ENCODE measurements around the gene LMF1.

Gene LMF1

GRCh38 chr16:939311-939710 is 31.5 kb downstream of the LMF1 start:
- ChIA-PET CTCF (no interaction called here), POLR2A (no interaction called here)

GRCh38 chr16:938752-939151 is 32.0 kb downstream of the LMF1 start:
- ChIA-PET POLR2A (no interaction called here), CTCF (no interaction called here)
- no peak for DNase-seq (ENCODE audit: low read depth, low spot score)
- H3K4me3 ChIP-seq (ENCODE audit: low read depth, low read length), result no peak overlapping the region
- TF ChIP-seq CTCF (IDR thresholded peaks at IDR 0.05; ENCODE audit: insufficient read depth, low read length, missing control alignments), result no peak

More at GRCh38 chr16:939311-939710, 31.5 kb downstream of the LMF1 start:
- TF ChIP-seq CTCF (IDR thresholded peaks at IDR 0.05; ENCODE audit: insufficient read depth, low read length, missing control alignments), result no peak
- no peak for DNase-seq (ENCODE audit: low read depth, low spot score)
- H3K4me3 ChIP-seq (ENCODE audit: low read depth, low read length), result no peak overlapping the region

- no peak overlapping the region for H3K4me3 ChIP-seq (ENCODE audit: low read depth, low read length)
- CTCF ChIA-PET, result no interaction called here
Observed at GRCh38 chr16:938136-938535, 32.6 kb downstream of the LMF1 start.

GRCh38 chr16:937723-938122 is 33.1 kb downstream of the LMF1 start:
- H3K4me3 ChIP-seq (ENCODE audit: low read depth, low read length), result no peak overlapping the region
- no peak for TF ChIP-seq CTCF (IDR thresholded peaks at IDR 0.05; ENCODE audit: insufficient read depth, low read length, missing control alignments)
- no peak for DNase-seq (ENCODE audit: low read depth, low spot score)
- POLR2A ChIA-PET, result no interaction called here
- CTCF ChIA-PET, result no interaction called here

More at GRCh38 chr16:938136-938535, 32.6 kb downstream of the LMF1 start:
- POLR2A ChIA-PET, result no interaction called here
- DNase-seq (ENCODE audit: low read depth, low spot score), result no peak
- TF ChIP-seq CTCF (IDR thresholded peaks at IDR 0.05; ENCODE audit: insufficient read depth, low read length, missing control alignments), result no peak

- ChIA-PET CTCF (no interaction called here), POLR2A (no interaction called here)
- DNase-seq (ENCODE audit: low read depth, low spot score), result no peak
Observed at GRCh38 chr16:937311-937710, 33.5 kb downstream of the LMF1 start.

GRCh38 chr16:935684-936083 is 35.1 kb downstream of the LMF1 start:
- DNase-seq (ENCODE audit: low read depth, low spot score), result no peak
- ChIA-PET POLR2A (no interaction called here), CTCF (interaction anchor here (0.8 kb wide), 1 partner anchor 168 kb away, joined by 3 read pairs; no protein-coding TSS in a partner anchor)
- TF ChIP-seq CTCF (IDR thresholded peaks at IDR 0.05; ENCODE audit: insufficient read depth, low read length, missing control alignments), result no peak
- H3K4me3 ChIP-seq (ENCODE audit: low read depth, low read length), result no peak overlapping the region

More at GRCh38 chr16:937311-937710, 33.5 kb downstream of the LMF1 start:
- H3K4me3 ChIP-seq (ENCODE audit: low read depth, low read length), result no peak overlapping the region
- TF ChIP-seq CTCF (IDR thresholded peaks at IDR 0.05; ENCODE audit: insufficient read depth, low read length, missing control alignments), result no peak
